HEK293T (cell line): Measurements from ENCODE around the gene PCP4L1.

ENCODE experiments used
- CTCF ChIA-PET: fragments of 350-600 bp; formaldehyde crosslinking; extraction: SDS; loops from one replicate; lab custom pipeline; 2021; ENCODE audit warnings: antibody characterized with exemption, inconsistent platforms; lab: Yijun Ruan, JAX
- POLR2A ChIA-PET: fragments of 350-600 bp; formaldehyde crosslinking; extraction: SDS; loops from one replicate; lab custom pipeline; 2020; ENCODE audit warnings: antibody characterized with exemption, inconsistent platforms; lab: Yijun Ruan, JAX
- DNase-seq: peaks from one replicate; pipeline ENCODE4 v3.0.0; 2012; ENCODE audit warnings: mixed read lengths; ENCODE audit errors: extremely low spot score
- ARNT ChIP-seq: fragments of 450-650 bp; IDR thresholded peaks from 2 replicates; pipeline ENCODE4 v1.6.1; 2017; ENCODE audit warnings: mild to moderate bottlenecking
- BHLHE40 ChIP-seq: fragments of 450-650 bp; IDR thresholded peaks from 2 replicates; pipeline ENCODE4 v1.6.1; 2016; ENCODE audit warnings: mild to moderate bottlenecking, moderate library complexity, borderline replicate concordance
- CTBP1 ChIP-seq: fragments of 450-650 bp; IDR thresholded peaks from 2 replicates; pipeline ENCODE4 v1.6.1; 2016; ENCODE audit warnings: borderline replicate concordance
- ELF4 ChIP-seq: fragments of 450-650 bp; IDR thresholded peaks from 2 replicates; pipeline ENCODE4 v1.6.1; 2017; ENCODE audit warnings: antibody characterized with exemption
- FOXA1 ChIP-seq: fragments of 450-650 bp; IDR thresholded peaks from 2 replicates; pipeline ENCODE4 v1.6.1; 2016; ENCODE audit warnings: mild to moderate bottlenecking
- FOXK2 ChIP-seq: fragments of 450-650 bp; IDR thresholded peaks from 2 replicates; pipeline ENCODE4 v1.6.1; 2016; ENCODE audit warnings: mild to moderate bottlenecking
- FOXM1 ChIP-seq: fragments of 450-650 bp; IDR thresholded peaks from 2 replicates; pipeline ENCODE4 v1.6.1; 2017; ENCODE audit warnings: mild to moderate bottlenecking, borderline replicate concordance
- HDGF ChIP-seq: fragments of 450-650 bp; IDR thresholded peaks from 2 replicates; pipeline ENCODE4 v1.6.1; 2017; ENCODE audit warnings: antibody characterized with exemption, borderline replicate concordance
- L3MBTL2 ChIP-seq: fragments of 450-650 bp; conservative IDR thresholded peaks from 2 replicates; pipeline ENCODE4 v1.6.1; 2016; ENCODE audit warnings: mild to moderate bottlenecking
- LEF1 ChIP-seq: fragments of 450-650 bp; IDR thresholded peaks from 2 replicates; pipeline ENCODE4 v1.6.1; 2017; ENCODE audit warnings: mild to moderate bottlenecking, borderline replicate concordance
- NFRKB ChIP-seq: fragments of 450-650 bp; IDR thresholded peaks from 2 replicates; pipeline ENCODE4 v1.6.1; 2016; ENCODE audit warnings: mild to moderate bottlenecking, moderate library complexity
- SP1 ChIP-seq: fragments of 450-650 bp; IDR thresholded peaks from 2 replicates; pipeline ENCODE4 v1.6.1; 2017
- SUZ12 ChIP-seq: fragments of 450-650 bp; IDR thresholded peaks from 2 replicates; pipeline ENCODE4 v1.6.1; 2016; ENCODE audit warnings: mild to moderate bottlenecking
- TARDBP ChIP-seq: fragments of 450-650 bp; IDR thresholded peaks from 2 replicates; pipeline ENCODE4 v1.6.1; 2016
- ZNF384 ChIP-seq: fragments of 450-650 bp; IDR thresholded peaks from 2 replicates; pipeline ENCODE4 v1.6.1; 2016
- TF ChIP-seq, protein P1 (sequence below): fragments of 450-650 bp; IDR thresholded peaks from 2 replicates; pipeline ENCODE4 v1.6.1; 2016

The PCP4L1 gene

DNA sequence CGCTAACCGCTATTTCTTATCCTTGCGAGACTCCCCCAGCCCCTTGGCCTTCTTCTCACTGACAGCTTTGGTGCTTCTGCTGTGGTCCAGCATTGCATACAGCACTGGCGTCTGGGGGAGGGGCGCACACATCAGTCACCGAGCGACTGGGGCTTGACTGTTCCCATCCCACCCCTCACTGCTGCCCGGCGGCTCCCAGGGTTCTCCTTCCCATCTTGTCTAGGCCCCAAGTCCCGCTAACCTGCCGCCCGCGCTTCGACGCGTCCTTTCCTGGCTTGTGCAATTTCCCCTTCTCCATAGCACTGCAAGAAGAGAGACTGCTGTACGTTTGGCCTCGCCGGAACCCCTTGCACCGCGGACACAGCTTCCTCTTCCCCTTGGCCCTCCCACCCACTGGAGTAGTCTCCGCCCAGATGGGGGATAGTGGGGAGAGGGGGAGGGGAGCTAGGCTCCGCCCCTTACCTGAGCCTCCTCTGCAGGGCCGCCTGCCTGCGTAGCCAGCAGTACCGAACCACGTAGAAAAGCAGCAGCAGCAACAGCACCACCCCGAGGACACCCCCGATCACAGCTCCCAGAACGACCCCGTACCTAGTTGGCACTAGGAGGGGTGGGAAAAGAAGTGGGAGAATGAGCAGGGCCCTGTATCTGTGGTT, 47.4 kb downstream of the PCP4L1 start:
- TF ChIP-seq TARDBP (no peak), L3MBTL2 (0 out of 2 replicates have a peak, but pooled peaks have one; percentile 16), CTBP1 (no peak)
- ChIA-PET POLR2A (no interaction called here), CTCF (interaction anchor here (0.6 kb wide), 1 partner anchor 15 kb away, joined by 3 read pairs; no protein-coding TSS in a partner anchor)
- DNase-seq = peak; percentile 74

DNA sequence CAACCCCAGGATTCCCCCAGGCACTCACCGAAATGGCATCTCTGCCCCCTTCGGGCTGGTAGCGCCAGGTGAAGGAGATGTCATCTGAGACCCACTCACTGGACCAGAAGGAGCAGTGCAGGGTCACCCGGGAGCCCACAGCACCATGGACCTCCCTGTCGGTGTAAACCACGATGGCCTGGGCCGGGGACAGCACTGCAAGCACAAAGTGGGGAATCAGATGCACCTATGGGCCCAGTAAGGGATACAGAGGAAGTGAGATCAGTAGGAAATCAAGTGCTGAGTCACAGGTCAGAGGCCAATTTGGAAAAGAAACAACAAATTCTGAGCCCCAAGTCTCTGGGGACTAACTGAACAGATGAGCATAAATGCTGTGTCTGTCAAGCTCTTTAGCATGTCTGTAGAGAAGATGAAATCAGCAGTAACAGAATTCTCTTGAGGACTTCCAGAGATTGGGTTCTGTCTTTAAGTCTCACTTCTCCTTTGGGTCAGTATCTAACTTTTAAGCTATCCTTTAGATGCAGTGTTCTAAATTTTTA, 48.8 kb downstream of the PCP4L1 start:
- DNase-seq = no peak
- ChIA-PET CTCF (interaction anchor here (1.2 kb wide), 1 partner anchor 16 kb away, joined by 3 read pairs; no protein-coding TSS in a partner anchor), POLR2A (no interaction called here)
- TF ChIP-seq SUZ12 = no peak
- no peak for TF ChIP-seq ELF4

DNA sequence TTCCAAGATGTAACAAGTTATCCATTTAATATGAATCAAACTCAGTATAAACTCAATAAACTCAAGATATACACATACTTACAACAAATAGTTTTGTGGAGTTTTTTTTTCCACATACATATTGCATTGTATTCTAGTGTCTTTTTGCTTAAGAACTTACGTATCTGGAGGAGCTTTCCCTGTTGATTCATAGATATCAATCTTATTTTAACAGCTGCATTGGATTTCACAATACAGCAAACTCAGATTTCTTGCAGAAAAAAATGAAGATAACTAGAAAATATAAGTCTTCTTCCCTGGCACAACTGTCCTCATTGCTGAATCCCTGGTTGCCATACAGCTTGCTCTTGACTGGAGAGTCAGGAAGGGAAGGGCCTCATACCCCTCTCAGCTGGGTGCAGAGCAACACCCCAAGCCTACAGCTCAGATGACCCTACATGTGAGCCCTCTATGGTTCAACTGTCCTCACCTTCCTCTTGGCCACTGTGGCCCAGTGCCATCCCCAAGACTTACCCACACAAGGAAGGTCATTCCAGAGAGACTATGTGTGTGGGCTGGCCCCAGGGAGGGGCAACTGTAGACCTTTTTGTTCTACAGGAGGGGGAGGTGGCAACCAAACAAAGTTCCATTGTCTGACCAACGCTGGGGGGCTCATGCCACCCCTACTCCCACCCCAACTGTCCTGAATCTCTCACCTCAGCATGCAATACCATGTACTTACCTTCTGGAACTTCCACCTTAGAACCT, 49.5 kb downstream of the PCP4L1 start:
- CTCF ChIA-PET = interaction anchor here (1.2 kb wide), 1 partner anchor 17 kb away, joined by 3 read pairs; no protein-coding TSS in a partner anchor
- no peak for DNase-seq
- no peak for TF ChIP-seq ARNT
- POLR2A ChIA-PET = no interaction called here

DNA sequence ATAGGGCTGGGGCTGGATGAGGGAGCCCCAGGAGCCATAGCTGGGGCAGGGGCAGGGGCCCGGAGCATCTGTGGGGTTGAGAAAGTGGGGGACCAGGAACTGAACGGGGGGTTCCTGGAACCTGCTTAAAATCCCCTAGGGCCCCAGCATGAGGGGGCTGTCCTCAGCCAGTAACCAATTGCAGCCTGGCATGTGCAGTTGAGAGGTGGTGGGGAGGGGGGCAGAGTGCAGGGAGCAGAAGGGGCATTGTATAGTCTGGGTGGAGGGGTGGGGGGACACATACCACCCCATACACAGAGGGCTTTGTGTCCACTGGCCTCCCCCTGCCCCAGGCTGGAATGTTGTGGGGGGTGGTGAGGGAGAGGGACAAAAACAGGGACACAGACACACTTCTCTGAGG, 51.3 kb downstream of the PCP4L1 start, which contains the start of gene MPZ:
TSS of gene MPZ (minus strand) at position 101 of the 400 bp plus-strand sequence. CDS start at position 38, 63 bp downstream.
- no peak for DNase-seq
- no peak for TF ChIP-seq FOXM1
- TF ChIP-seq L3MBTL2 = no peak
- TF ChIP-seq TARDBP = no peak
- TF ChIP-seq LEF1 = no peak
- no peak for TF ChIP-seq ARNT
- TF ChIP-seq BHLHE40 = no peak
- no peak for TF ChIP-seq SP1
- no peak for TF ChIP-seq ZNF384
- TF ChIP-seq, protein P1, sequence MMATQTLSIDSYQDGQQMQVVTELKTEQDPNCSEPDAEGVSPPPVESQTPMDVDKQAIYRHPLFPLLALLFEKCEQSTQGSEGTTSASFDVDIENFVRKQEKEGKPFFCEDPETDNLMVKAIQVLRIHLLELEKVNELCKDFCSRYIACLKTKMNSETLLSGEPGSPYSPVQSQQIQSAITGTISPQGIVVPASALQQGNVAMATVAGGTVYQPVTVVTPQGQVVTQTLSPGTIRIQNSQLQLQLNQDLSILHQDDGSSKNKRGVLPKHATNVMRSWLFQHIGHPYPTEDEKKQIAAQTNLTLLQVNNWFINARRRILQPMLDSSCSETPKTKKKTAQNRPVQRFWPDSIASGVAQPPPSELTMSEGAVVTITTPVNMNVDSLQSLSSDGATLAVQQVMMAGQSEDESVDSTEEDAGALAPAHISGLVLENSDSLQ = no peak
- TF ChIP-seq NFRKB = no peak
- TF ChIP-seq HDGF = no peak
- no peak for TF ChIP-seq FOXA1
- TF ChIP-seq FOXK2 = no peak
- no peak for TF ChIP-seq ELF4
- no peak for TF ChIP-seq SUZ12
- no peak for TF ChIP-seq CTBP1
- CTCF ChIA-PET = no interaction called here
- POLR2A ChIA-PET = interaction anchor here (1.4 kb wide), 1 partner anchor 108 kb away, joined by 4 read pairs; the partner anchor contains the start of gene NDUFS2

DNA sequence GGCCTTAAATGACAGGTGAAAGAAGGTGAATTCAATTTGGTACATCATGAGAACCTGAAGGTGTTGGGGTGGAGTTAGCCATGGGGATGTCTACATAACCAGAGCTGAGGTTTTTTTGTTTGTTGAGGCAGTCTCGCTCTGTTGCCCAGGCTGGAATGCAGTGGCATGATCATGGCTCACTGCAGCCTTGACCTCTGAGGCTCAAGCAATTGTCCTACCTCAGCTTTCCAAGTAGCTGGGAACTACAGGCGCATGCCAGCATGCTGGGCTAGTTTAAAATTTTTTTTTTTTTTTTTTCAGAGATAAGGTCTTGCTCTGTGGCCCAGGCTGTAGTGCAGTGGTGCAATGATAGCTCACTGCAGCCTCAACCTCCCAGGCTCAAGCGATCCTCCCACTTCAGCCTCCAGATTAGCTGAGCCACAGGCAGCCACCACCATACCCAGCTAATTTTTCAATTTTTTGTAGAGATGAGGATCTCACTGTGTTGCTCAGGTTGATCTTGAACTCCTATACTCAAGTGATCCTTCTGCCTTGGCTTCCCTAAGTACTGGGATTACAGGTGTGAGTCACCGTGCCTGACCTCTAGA, 53.1 kb downstream of the PCP4L1 start:
- ChIA-PET POLR2A (no interaction called here), CTCF (interaction anchor here (0.8 kb wide), 1 partner anchor 113 kb away, joined by 4 read pairs; no protein-coding TSS in a partner anchor)
- TF ChIP-seq L3MBTL2 (no peak), FOXM1 (no peak), BHLHE40 (no peak), LEF1 (no peak), TARDBP (no peak), ZNF384 (no peak), HDGF (no peak), SP1 (no peak), NFRKB (no peak), FOXK2 (no peak), ARNT (no peak), FOXA1 (no peak), CTBP1 (no peak), ELF4 (no peak), SUZ12 (no peak)
- TF ChIP-seq, protein P1 = no peak
- no peak for DNase-seq

DNA sequence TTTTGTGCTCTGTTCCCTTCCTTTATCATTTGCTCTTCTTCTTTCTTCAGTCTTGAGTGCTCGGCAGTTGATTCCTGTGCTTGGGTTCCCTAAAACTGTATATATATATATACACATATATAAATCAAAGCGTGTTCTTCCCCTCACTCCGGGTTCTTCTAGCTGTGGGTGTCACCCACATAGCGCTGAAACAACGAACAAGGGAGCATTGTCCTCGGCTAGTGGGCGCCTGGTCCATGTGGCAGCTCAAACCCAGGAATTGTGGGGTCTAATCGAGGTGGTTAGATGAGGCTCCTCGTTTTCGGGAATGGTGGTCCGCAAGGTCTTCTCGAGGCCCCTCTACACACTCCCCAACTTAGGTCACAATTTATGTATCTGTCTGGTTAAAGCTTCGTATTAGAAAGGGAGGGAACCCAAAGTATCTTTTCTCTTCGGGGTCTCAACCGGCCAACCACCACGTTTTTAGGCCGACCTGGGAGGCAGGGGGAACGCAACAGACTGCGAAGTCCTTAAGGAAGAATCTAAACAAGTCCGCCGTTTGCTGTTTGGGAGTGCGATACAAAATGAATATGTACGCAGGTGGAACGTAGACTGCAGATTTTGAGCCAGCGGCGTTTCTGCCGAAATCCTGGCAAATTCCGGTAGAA, 55.1 kb downstream of the PCP4L1 start:
- no peak for TF ChIP-seq NFRKB
- TF ChIP-seq, protein P1 = no peak
- no peak for TF ChIP-seq HDGF
- TF ChIP-seq BHLHE40 = no peak
- TF ChIP-seq L3MBTL2 = peak; percentile 89
- no peak for TF ChIP-seq SUZ12
- TF ChIP-seq ELF4 = no peak
- DNase-seq = no peak
- ChIA-PET CTCF (no interaction called here), POLR2A (interaction anchor here (0.6 to 2.0 kb wide), 15 partner anchors 10 to 292 kb away, joined by 3 to 6 read pairs (median 3); partner anchors contain the start of genes F11R, NDUFS2 and PPOX)
